Lung (tissue), 12 donors: ENCODE data around the gene SGCA. TPM values are rescaled to one million over a fixed set of nuclear protein-coding genes. Genes with fewer than 3 reads are reported as not detected.

Experiments
- ATAC-seq: fragments of 200-7000 bp; cut with Tn5 transposase; one replicate; pipeline ENCODE4 v1.9.1; 2020; ENCODE audit warnings: moderate number of reproducible peaks; ENCODE audit not compliant: insufficient read depth, low FRiP score
- DNase-seq, 3 donors: peaks; one replicate each; pipeline ENCODE4 v3.0.0-alpha.2; 2013 to 2017
- H3K27ac ChIP-seq, 2 donors: one replicate each; pipeline ENCODE4 v1.5.1; 2013; ENCODE audit warnings: mild to moderate bottlenecking in 2 of 2, moderate library complexity in 2 of 2, control low read depth in 1 of 2, inconsistent platforms in 1 of 2, low read depth in 1 of 2, low read length in 1 of 2
- H3K27me3 ChIP-seq, 3 donors: one replicate each; pipeline ENCODE4 v1.5.1; 2013; ENCODE audit warnings: low read length in 2 of 3; ENCODE audit not compliant: control insufficient read depth in 3 of 3, insufficient read depth in 3 of 3
- H3K36me3 ChIP-seq, 4 donors: one replicate each; pipeline ENCODE4 v1.5.1; 2013; ENCODE audit warnings: low read length in 4 of 4, mild to moderate bottlenecking in 1 of 4, moderate library complexity in 1 of 4; ENCODE audit not compliant: control insufficient read depth in 4 of 4, insufficient read depth in 4 of 4
- H3K4me1 ChIP-seq, 5 donors: one replicate each; pipeline ENCODE4 v1.5.1; 2013; ENCODE audit warnings: low read length in 5 of 5, mild to moderate bottlenecking in 2 of 5, moderate library complexity in 1 of 5; ENCODE audit not compliant: control insufficient read depth in 5 of 5, insufficient read depth in 5 of 5
- H3K4me3 ChIP-seq: one replicate; pipeline ENCODE4 v1.5.1; 2013; ENCODE audit warnings: mild to moderate bottlenecking, control low read depth, moderate library complexity
- H3K9ac ChIP-seq, 2 donors: one replicate each; pipeline ENCODE4 v1.5.1; 2013; ENCODE audit warnings: low read length in 2 of 2, control low read depth in 1 of 2; ENCODE audit not compliant: insufficient read depth in 1 of 2
- H3K9me3 ChIP-seq, 4 donors: one replicate each; pipeline ENCODE4 v1.5.1; 2013; ENCODE audit warnings: low read length in 3 of 4, mild to moderate bottlenecking in 1 of 4, moderate library complexity in 1 of 4; ENCODE audit not compliant: control insufficient read depth in 4 of 4, insufficient read depth in 3 of 4
- CTCF ChIP-seq: IDR thresholded peaks from 2 replicates; pipeline ENCODE4 v1.5.1; 2012; ENCODE audit warnings: mild to moderate bottlenecking; ENCODE audit errors: control extremely low read depth, extremely low read depth
- WGBS, 2 donors: extraction: QIAGEN DNeasy Blood & Tissue Kit; methylation state at CpG; one replicate each; pipeline ENCODE4 v1.1.7; 2013; 5-methylcytosine and 5-hydroxymethylcytosine counted together
- polyA plus RNA-seq, 2 donors: library from polyadenylated mRNA; stranded (reverse); fragments of 200-250 nt; gene quantifications; one replicate each; pipeline ENCODE4 v1.2.1, GENCODE V29; 2013
- total RNA-seq, 2 donors: library from RNA; depleted of rRNA in 1 of 2; stranded (reverse); fragments of >200 nt in 1 of 2; gene quantifications; one replicate each; pipeline ENCODE4 v1.2.1, GENCODE V29; 2014 to 2021
- donor health status: control.
- donor health status: control.
- donor health status: Bipolar disorder and iron deficiency.
- donor health status: healthy.
- donor health status: DM: yes; HTN: yes; CAD: no.

The SGCA gene
- total and polyA plus RNA-seq, 4 donors, result 5.0 to 19.4 (median 14.0) TPM

- H3K9ac ChIP-seq, result no peak overlapping the region
- no peak overlapping the region for H3K27ac ChIP-seq
- no peaks in the 10 kb centered on the region for H3K27me3 ChIP-seq
- H3K4me1 ChIP-seq, result peaks cover 0 to 21% (median 0%) of the 10 kb centered on the region in 5 donors
- H3K36me3 ChIP-seq, result peaks cover 4 to 81% (median 43%) of the 10 kb centered on the region in 4 donors
- DNase-seq (no peak), ATAC-seq (no peak)
- no peaks in the 10 kb centered on the region for H3K9me3 ChIP-seq
- no peak for TF ChIP-seq CTCF
- no peak overlapping the region for H3K4me3 ChIP-seq
- 85 to 92% methylated on average over 20 of the region's 20 CpGs for WGBS, 2 donors
These were observed 23.9 kb downstream of the SGCA start for GRCh38 chr17:50189550-50190292.

- Histone ChIP-seq H3K27me3 (no peaks in the 10 kb centered on the region), H3K9me3 (no peaks in the 10 kb centered on the region), H3K27ac (no peak overlapping the region), H3K4me1 (peaks cover 0 to 21% (median 0%) of the 10 kb centered on the region in 5 donors), H3K36me3 (peaks cover 4 to 83% (median 46%) of the 10 kb centered on the region in 4 donors), H3K9ac (no peak overlapping the region), H3K4me3 (no peak overlapping the region)
- ATAC-seq, result no peak
- 89 to 96% methylated on average over 8 of the region's 8 CpGs for WGBS, 2 donors
- TF ChIP-seq CTCF, result no peak
- no peak for DNase-seq
These were observed 24.4 kb downstream of the SGCA start for GRCh38 chr17:50190293-50190602.

DNA sequence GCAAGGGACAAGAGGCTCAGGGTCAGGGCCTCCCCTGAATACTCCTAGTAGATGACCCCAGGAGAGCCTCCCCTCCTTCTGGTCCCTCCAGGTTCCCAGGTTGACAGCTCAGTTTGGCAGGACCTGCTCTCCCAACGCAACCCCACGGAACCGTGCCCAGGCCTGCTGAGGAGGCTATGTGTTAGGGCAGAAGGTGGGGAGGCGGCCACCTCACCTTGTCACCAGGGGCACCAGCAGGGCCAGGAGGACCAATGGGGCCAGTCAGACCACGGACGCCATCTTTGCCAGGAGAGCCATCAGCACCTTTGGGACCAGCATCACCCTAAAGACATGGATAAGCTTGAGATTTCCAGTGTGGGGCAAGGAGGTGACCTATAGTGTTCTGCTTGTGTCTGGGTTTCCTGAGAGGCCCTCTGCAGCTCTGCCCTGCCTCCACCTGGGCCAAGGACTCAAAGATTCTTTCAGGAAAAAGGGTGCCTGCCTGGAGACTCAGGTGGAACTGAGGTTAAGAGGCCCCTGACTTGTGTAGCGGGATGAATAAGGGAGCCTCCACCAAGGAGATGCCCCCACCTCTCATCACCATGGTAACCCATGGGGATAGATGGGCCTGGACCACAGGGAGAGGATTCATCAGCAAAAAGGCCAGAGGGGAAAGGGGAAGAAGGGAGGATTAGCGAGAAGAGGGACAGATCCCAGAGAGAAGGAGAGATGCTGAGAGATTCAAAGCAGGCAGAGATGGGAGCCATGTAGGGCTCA, 25.0 kb downstream of the SGCA start:
- DNase-seq, result no peak
- peaks cover 4 to 87% (median 49%) of the 10 kb centered on the region in 4 donors for H3K36me3 ChIP-seq

More for the DNA sequence above, 25.0 kb downstream of the SGCA start:
- Histone ChIP-seq H3K9me3 (no peaks in the 10 kb centered on the region), H3K4me3 (no peak overlapping the region), H3K27ac (no peak overlapping the region), H3K9ac (no peak overlapping the region), H3K4me1 (peaks cover 0 to 21% (median 0%) of the 10 kb centered on the region in 5 donors), H3K27me3 (no peaks in the 10 kb centered on the region)
- TF ChIP-seq CTCF, result no peak
- WGBS, 2 donors, result 90 to 94% methylated on average over 8 of the region's 8 CpGs
- no peak for ATAC-seq
